K562 (cell line): ENCODE measurements around the gene MBD3. TPM values are rescaled to one million over a fixed set of nuclear protein-coding genes. Genes with fewer than 3 reads are reported as not detected.

Source experiments
- GABPB1 ChIP-seq: sonication (generic); formaldehyde crosslinking; IDR thresholded peaks from 2 replicates; pipeline ENCODE4 v1.8.0; 2022; ENCODE audit warnings: mild to moderate bottlenecking, missing genetic modification reagents
- MTA2 ChIP-seq: fragments of 450-650 bp; IDR thresholded peaks from 2 replicates; pipeline ENCODE4 v1.6.1; 2016; ENCODE audit warnings: low read depth
- TAF1 ChIP-seq: IDR thresholded peaks from 2 replicates; pipeline ENCODE4 v1.6.1; 2011; ENCODE audit warnings: mild to moderate bottlenecking, low read length, moderate library complexity; ENCODE audit not compliant: insufficient read depth, control insufficient read depth, severe bottlenecking; ENCODE audit errors: extremely low read depth
- polyA plus RNA-seq, 8 experiments: library from polyadenylated mRNA; depleted of rRNA in 4 of 8; stranded (reverse) in 5 of 8; unstranded in 3 of 8; fragments of >200 nt; fragmentation: Nextera tagmentation in 2 of 8; fragmentation: Illumina TruSeq in 1 of 8; extraction: Ambion mirVana in 2 of 8; extraction: Trizol in 1 of 8; gene quantifications; 2 replicates each; pipeline versions ENCODE4 v1.2.1 to v1.2.3, GENCODE V29; 2011 to 2014; ENCODE audit warnings: inconsistent platforms in 1 of 8, missing spikeins in 1 of 8
- total RNA-seq, 7 experiments: library from RNA; depleted of rRNA in 6 of 7; stranded (reverse); fragments of >200 nt in 6 of 7; fragmentation: Illumina TruSeq in 2 of 7; extraction: Trizol in 2 of 7; gene quantifications; 2 replicates each; pipeline versions ENCODE4 v1.2.1 to v1.2.3, GENCODE V29; 2011 to 2021; ENCODE audit warnings: low replicate concordance in 1 of 7
- TF ChIP-seq, protein P1 (sequence below): fragments of 450-650 bp; IDR thresholded peaks from 2 replicates; pipeline ENCODE4 v1.6.1; 2017; ENCODE audit warnings: antibody characterized with exemption, mild to moderate bottlenecking
- TF ChIP-seq, protein P2 (sequence below): fragments of 450-650 bp; IDR thresholded peaks from 2 replicates; pipeline ENCODE4 v1.6.1; 2018; ENCODE audit not compliant: partially characterized antibody
- TF ChIP-seq, protein P3 (sequence below): fragments of 250-450 bp; sonication (Bioruptor Pico); IDR thresholded peaks from 2 replicates; pipeline ENCODE4 v1.5.0; 2021; ENCODE audit warnings: mild to moderate bottlenecking, borderline replicate concordance

Gene MBD3
- total and polyA plus RNA-seq, 9 of the 15 experiments (the other 6 are each of a cell fraction or from before 2014, with no cell fraction given): 0.24 to 137 (median 30.9) TPM

DNA sequence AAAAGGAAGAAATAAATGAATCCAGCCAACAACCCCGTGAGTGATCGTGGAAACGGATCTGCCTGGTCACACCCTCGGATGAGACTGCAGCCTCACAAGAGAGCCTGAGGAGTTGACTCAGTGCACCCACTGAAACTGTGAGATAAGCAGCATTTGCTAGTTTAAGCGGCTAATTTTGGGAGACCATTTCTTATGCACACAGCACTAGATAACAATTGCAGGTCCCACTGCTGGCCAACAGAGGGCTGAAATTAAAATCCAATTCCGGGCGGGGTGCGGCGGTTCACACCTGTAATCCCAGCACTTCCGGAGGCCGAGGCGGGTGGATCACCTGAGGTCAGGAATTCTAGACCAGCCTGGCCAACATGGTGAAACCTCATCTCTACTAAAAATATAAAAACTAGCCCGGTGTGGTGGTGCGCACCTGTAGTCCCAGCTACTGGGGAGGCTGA, 9.0 kb upstream of the MBD3 start (continued):
- TF ChIP-seq, protein P1, sequence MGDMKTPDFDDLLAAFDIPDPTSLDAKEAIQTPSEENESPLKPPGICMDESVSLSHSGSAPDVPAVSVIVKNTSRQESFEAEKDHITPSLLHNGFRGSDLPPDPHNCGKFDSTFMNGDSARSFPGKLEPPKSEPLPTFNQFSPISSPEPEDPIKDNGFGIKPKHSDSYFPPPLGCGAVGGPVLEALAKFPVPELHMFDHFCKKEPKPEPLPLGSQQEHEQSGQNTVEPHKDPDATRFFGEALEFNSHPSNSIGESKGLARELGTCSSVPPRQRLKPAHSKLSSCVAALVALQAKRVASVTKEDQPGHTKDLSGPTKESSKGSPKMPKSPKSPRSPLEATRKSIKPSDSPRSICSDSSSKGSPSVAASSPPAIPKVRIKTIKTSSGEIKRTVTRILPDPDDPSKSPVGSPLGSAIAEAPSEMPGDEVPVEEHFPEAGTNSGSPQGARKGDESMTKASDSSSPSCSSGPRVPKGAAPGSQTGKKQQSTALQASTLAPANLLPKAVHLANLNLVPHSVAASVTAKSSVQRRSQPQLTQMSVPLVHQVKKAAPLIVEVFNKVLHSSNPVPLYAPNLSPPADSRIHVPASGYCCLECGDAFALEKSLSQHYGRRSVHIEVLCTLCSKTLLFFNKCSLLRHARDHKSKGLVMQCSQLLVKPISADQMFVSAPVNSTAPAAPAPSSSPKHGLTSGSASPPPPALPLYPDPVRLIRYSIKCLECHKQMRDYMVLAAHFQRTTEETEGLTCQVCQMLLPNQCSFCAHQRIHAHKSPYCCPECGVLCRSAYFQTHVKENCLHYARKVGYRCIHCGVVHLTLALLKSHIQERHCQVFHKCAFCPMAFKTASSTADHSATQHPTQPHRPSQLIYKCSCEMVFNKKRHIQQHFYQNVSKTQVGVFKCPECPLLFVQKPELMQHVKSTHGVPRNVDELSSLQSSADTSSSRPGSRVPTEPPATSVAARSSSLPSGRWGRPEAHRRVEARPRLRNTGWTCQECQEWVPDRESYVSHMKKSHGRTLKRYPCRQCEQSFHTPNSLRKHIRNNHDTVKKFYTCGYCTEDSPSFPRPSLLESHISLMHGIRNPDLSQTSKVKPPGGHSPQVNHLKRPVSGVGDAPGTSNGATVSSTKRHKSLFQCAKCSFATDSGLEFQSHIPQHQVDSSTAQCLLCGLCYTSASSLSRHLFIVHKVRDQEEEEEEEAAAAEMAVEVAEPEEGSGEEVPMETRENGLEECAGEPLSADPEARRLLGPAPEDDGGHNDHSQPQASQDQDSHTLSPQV: peak; percentile 39; the same call in 1 of the 2 replicates
- TF ChIP-seq GABPB1 (CRISPR knock-in tag): 0 out of 2 replicates have a peak, but pooled peaks have one; percentile 45
- TF ChIP-seq, protein P2, sequence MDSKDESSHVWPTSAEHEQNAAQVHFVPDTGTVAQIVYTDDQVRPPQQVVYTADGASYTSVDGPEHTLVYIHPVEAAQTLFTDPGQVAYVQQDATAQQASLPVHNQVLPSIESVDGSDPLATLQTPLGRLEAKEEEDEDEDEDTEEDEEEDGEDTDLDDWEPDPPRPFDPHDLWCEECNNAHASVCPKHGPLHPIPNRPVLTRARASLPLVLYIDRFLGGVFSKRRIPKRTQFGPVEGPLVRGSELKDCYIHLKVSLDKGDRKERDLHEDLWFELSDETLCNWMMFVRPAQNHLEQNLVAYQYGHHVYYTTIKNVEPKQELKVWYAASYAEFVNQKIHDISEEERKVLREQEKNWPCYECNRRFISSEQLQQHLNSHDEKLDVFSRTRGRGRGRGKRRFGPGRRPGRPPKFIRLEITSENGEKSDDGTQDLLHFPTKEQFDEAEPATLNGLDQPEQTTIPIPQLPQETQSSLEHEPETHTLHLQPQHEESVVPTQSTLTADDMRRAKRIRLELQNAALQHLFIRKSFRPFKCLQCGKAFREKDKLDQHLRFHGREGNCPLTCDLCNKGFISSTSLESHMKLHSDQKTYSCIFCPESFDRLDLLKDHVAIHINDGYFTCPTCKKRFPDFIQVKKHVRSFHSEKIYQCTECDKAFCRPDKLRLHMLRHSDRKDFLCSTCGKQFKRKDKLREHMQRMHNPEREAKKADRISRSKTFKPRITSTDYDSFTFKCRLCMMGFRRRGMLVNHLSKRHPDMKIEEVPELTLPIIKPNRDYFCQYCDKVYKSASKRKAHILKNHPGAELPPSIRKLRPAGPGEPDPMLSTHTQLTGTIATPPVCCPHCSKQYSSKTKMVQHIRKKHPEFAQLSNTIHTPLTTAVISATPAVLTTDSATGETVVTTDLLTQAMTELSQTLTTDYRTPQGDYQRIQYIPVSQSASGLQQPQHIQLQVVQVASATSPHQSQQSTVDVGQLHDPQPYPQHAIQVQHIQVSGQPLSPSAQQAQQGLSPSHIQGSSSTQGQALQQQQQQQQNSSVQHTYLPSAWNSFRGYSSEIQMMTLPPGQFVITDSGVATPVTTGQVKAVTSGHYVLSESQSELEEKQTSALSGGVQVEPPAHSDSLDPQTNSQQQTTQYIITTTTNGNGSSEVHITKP: peak; percentile 36
- peak; percentile 5 for TF ChIP-seq TAF1
- TF ChIP-seq, protein P3, sequence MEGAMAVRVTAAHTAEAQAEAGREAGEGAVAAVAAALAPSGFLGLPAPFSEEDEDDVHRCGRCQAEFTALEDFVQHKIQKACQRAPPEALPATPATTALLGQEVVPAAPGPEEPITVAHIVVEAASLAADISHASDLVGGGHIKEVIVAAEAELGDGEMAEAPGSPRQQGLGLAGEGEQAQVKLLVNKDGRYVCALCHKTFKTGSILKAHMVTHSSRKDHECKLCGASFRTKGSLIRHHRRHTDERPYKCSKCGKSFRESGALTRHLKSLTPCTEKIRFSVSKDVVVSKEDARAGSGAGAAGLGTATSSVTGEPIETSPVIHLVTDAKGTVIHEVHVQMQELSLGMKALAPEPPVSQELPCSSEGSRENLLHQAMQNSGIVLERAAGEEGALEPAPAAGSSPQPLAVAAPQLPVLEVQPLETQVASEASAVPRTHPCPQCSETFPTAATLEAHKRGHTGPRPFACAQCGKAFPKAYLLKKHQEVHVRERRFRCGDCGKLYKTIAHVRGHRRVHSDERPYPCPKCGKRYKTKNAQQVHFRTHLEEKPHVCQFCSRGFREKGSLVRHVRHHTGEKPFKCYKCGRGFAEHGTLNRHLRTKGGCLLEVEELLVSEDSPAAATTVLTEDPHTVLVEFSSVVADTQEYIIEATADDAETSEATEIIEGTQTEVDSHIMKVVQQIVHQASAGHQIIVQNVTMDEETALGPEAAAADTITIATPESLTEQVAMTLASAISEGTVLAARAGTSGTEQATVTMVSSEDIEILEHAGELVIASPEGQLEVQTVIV (CRISPR knock-in tag): no peak
- TF ChIP-seq MTA2: peak; percentile 59; the same call in 1 of the 2 replicates
